GM18519 (cell line): Measurements from ENCODE around the gene GPR26.

Experiments used
- ATAC-seq: cut with Tn5 transposase; IDR thresholded peaks from one replicate; pipeline ENCODE4 v1.9.1; 2021; ENCODE audit warnings: mild to moderate bottlenecking, moderate library complexity; ENCODE audit not compliant: unreplicated experiment, low FRiP score

Gene GPR26

GRCh38 chr10:123645016-123645415 lies 21.1 kb upstream of the GPR26 start:
- ATAC-seq = no peak

DNA sequence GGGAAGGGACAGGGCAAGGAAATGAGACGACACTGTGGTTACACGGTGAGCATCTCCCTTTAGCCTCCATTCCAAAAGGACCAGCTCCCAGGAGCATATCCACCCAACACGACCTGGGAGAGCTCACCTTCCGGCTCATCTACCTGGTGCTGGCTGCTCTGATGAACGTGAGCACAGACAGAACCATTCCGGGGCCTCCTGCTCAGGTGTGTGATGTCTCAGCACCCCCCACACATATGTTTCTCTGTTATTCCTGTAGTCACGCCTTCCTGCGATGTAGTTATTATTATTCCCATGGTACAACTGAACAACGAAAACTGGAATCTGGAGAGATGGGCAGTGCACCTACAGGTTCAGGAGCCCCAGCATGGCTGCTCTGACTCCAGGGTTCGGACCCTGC lies 20.5 kb upstream of the GPR26 start:
- no peak for ATAC-seq

DNA sequence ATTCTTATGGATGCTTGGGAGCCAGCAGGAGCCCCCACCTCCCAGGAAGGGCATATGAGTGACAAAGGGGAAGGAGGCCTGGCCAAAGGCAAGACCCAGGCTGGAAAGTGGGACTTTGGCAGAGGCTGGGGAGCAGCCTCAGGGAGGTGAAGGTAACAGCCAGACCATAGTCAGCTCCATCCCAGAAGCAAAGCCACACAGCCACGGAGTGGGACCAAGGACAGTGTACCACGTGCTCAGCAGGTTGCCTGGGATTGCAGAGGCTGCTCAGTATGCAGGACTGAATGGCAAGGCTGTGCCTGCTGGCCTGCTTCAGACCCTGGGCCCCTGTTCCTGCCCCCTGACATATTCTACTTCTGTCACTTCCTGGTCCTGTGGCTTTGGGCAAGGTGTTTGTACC lies 17.6 kb upstream of the GPR26 start:
- no peak for ATAC-seq

DNA sequence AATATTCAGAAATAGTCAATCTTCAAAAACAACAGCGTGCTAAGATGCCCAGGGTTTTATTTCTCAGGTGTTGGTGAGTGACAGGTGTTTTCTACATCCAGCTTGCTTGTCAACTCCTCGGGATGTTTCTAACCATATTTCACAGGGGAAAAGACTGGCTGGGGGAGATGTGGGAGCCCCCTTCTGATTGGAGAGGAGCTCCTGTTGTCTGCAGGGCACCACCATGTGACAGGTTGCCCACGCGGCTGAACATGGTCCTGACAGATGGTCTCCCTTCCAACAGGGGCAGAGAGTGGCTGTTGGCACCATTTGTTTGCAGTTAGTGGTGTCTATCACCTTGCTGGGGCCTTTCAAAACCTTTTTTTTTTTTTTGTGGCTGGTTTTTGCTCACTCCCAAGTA lies 16.5 kb upstream of the GPR26 start:
- no peak for ATAC-seq

- no peak for ATAC-seq
These were observed 14.6 kb upstream of the GPR26 start for GRCh38 chr10:123651421-123652047.

- ATAC-seq = no peak
These were observed 10.4 kb upstream of the GPR26 start for GRCh38 chr10:123655751-123656150.

DNA sequence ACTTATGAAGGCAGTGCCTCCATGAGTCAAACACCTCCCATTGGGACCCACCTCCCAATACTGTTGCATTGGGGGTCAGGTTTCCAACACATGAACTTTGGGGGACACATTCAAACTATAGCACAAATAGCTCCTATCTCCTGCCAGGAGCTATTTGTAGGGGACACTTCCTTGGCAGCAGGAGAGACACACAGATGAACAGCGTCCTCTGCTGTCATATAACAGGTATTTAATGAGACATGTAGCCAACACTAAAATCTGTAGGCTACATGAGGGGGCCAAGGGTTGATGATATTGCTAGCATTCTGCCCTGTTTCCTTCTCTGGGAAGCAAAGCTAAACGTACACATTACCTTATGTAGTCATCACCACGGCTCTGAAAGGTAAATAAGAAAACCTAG lies 2.6 kb upstream of the GPR26 start:
- no peak for ATAC-seq

DNA sequence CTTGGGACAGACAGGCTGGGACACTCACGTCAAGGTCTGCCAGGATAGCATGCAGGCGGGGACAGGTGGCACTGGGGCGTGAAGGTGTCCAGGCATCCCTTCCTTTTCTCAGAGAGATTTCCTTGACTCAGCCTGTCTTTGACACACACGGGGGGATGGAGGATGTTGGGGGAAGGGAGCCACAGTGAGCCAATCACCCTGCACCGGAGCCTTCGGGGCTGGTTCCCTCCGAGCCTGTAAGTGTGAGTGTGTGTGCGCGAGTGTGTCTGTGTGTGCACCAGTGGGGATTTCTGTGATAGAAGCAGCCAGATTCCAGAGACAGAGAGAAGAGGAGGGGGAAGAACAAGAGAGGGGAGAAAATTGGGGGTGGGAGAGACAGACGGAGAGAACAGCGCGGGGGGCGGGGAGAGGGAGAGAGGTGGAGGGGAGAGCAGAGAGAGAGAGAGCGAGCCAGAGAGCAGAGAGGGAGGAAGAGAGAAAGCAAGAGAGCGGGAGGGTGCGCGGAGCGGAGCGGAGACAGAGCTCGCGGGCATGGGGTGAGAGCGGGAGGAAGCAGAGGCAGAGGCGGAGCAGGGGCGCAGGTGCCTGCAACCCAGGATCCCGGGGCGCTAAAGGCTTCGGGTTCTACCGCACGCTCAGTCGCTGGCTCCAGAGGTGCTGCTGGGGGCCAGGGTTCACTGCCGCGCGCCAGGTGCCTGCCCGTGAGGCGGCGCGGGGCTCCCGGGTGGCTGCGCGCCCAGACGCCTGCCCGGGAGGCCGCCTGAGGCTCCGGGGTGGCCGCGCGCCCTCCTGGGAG lies 466 bp upstream of the GPR26 start:
- ATAC-seq = no peak

- ATAC-seq = no peak
These were observed 3.7 kb downstream of the GPR26 start for GRCh38 chr10:123669886-123670285.

- ATAC-seq = no peak
These were observed 7.0 kb downstream of the GPR26 start for GRCh38 chr10:123673198-123673597.

DNA sequence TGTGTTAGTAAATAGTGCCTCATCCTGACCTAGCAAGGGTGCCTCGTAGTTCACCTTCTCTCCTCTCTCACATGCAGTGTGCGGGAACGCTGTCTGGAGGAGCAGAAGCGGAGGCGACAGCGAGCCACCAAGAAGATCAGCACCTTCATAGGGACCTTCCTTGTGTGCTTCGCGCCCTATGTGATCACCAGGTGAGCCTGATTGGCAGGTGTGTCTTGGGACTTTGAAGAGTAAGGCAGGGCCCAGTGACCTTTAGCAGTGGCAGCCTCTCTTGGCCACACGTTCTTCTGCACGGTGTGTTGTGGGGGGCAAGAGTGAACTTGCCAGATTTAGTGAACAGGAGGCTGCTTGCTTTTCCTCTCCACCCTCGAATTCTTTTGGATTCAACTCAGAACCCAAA lies 8.6 kb downstream of the GPR26 start:
- ATAC-seq = no peak

GRCh38 chr10:123675811-123676210 lies 9.7 kb downstream of the GPR26 start:
- ATAC-seq = no peak

DNA sequence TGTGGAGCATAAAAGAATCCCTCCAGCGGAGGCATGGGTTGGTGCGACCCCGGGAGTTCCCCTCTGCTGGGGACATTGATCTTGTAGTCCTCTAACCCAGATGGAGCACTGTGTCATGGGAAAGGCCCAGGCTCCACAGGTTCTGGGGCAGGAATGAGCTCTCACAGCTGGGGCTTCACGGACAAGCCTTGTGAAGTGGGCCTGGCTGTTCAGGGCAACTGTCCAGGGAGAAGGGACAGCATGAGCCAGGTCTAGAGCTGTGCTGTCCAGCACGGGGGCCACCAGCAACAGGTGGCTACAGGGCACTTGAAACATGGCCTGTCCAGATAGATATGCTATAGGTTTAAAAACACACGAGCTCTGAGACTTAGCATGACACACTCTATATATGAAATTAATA lies 11.4 kb downstream of the GPR26 start:
- no peak for ATAC-seq

GRCh38 chr10:123678376-123678775 lies 12.2 kb downstream of the GPR26 start:
- ATAC-seq = no peak

DNA sequence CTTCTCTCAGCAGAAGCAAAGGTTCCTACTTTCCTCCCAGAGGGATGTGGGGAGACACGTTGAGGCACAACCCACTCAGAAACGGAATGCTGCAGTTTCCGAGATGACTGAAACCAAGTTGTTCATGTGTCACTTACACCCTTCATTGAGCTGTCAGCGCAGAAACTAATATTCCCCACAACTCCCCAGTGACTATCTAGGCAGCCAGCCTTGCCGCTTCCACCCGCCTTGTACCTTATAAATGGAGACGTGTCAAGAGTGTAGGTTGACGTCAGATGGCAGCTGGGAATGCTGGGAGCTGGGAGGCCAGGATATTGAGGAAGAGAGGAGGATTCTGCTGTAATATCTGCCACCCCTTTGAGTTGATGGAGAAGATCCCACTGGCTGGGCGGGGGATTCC lies 15.1 kb downstream of the GPR26 start:
- ATAC-seq = no peak

GRCh38 chr10:123682477-123682876 lies 16.3 kb downstream of the GPR26 start:
- no peak for ATAC-seq

GRCh38 chr10:123683459-123683858 lies 17.3 kb downstream of the GPR26 start:
- ATAC-seq = no peak

- no peak for ATAC-seq
These were observed 17.7 kb downstream of the GPR26 start for GRCh38 chr10:123683865-123684264.

- ATAC-seq = no peak
These were observed 19.1 kb downstream of the GPR26 start for GRCh38 chr10:123685260-123685659.

GRCh38 chr10:123687758-123688157 lies 21.6 kb downstream of the GPR26 start:
- no peak for ATAC-seq

DNA sequence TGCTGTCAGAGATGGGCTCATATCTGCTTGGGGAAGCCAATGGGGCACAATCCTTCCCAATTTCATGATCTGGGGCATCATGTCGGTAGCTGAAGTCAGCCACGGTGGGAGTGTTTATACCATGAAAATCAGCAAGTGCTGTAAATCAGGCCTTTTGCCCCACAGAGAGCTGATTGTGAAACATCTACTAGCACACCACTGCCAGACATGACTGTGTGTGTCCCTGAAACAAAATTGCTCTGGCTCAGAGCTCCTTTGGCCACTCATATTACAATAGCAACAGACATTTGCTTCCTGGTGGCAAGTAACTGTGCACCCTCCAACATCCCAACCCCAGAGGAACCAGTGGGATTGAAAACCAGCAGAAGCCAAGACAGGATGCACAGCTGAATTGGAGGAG lies 23.7 kb downstream of the GPR26 start:
- no peak for ATAC-seq

DNA sequence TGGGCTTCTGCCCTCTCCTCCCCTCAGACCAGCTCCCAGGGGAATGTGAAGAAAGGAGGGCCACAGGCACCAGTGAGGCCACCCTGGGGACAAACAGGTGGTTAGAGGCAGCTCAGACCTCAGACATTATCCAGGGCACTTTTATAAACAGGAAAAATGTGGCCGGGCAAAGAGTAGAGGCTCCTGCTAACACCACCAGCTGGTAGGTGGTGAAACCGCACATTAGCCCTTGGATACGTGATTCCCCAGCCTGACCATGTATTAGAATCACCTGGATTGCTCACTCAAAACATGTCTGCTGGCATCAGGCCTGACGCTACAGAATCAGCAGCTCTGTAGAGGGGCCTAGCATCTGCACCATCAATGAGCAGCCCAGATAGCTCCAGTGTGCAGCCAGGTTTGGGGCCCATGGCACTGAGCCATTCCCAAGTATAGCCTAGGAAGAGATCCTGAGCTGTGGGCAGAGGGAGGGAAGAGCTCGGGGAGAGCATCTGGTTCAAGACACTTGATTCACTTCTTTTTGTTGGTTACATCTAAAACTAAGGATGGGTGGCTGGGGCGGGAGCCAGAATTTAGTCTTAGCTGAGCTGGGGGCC lies 37.1 kb downstream of the GPR26 start:
- no peak for ATAC-seq
